Lung (tissue), 12 donors: Measurements from ENCODE around the gene UVSSA. TPM values are rescaled to one million over a fixed set of nuclear protein-coding genes. Genes with fewer than 3 reads are reported as not detected.
"Not testable (repeated sequence)": the region's sequence is repeated elsewhere in the genome, so short reads cannot be mapped to it uniquely, and the experiment has no call there.

Experiments
- ATAC-seq: fragments of 200-7000 bp; cut with Tn5 transposase; one replicate; pipeline ENCODE4 v1.9.1; 2020; ENCODE audit warnings: moderate number of reproducible peaks; ENCODE audit not compliant: insufficient read depth, low FRiP score
- DNase-seq, 3 donors: peaks; one replicate each; pipeline ENCODE4 v3.0.0-alpha.2; 2013 to 2017
- H3K27ac ChIP-seq, 2 donors: one replicate each; pipeline ENCODE4 v1.5.1; 2013; ENCODE audit warnings: mild to moderate bottlenecking in 2 of 2, moderate library complexity in 2 of 2, control low read depth in 1 of 2, inconsistent platforms in 1 of 2, low read depth in 1 of 2, low read length in 1 of 2
- H3K27me3 ChIP-seq, 3 donors: one replicate each; pipeline ENCODE4 v1.5.1; 2013; ENCODE audit warnings: low read length in 2 of 3; ENCODE audit not compliant: control insufficient read depth in 3 of 3, insufficient read depth in 3 of 3
- H3K36me3 ChIP-seq, 4 donors: one replicate each; pipeline ENCODE4 v1.5.1; 2013; ENCODE audit warnings: low read length in 4 of 4, mild to moderate bottlenecking in 1 of 4, moderate library complexity in 1 of 4; ENCODE audit not compliant: control insufficient read depth in 4 of 4, insufficient read depth in 4 of 4
- H3K4me1 ChIP-seq, 5 donors: one replicate each; pipeline ENCODE4 v1.5.1; 2013; ENCODE audit warnings: low read length in 5 of 5, mild to moderate bottlenecking in 2 of 5, moderate library complexity in 1 of 5; ENCODE audit not compliant: control insufficient read depth in 5 of 5, insufficient read depth in 5 of 5
- H3K4me3 ChIP-seq: one replicate; pipeline ENCODE4 v1.5.1; 2013; ENCODE audit warnings: mild to moderate bottlenecking, control low read depth, moderate library complexity
- H3K9ac ChIP-seq, 2 donors: one replicate each; pipeline ENCODE4 v1.5.1; 2013; ENCODE audit warnings: low read length in 2 of 2, control low read depth in 1 of 2; ENCODE audit not compliant: insufficient read depth in 1 of 2
- H3K9me3 ChIP-seq, 4 donors: one replicate each; pipeline ENCODE4 v1.5.1; 2013; ENCODE audit warnings: low read length in 3 of 4, mild to moderate bottlenecking in 1 of 4, moderate library complexity in 1 of 4; ENCODE audit not compliant: control insufficient read depth in 4 of 4, insufficient read depth in 3 of 4
- WGBS, 2 donors: extraction: QIAGEN DNeasy Blood & Tissue Kit; methylation state at CpG; one replicate each; pipeline ENCODE4 v1.1.7; 2013; 5-methylcytosine and 5-hydroxymethylcytosine counted together
- polyA plus RNA-seq, 2 donors: library from polyadenylated mRNA; stranded (reverse); fragments of 200-250 nt; gene quantifications; one replicate each; pipeline ENCODE4 v1.2.1, GENCODE V29; 2013
- total RNA-seq, 2 donors: library from RNA; depleted of rRNA in 1 of 2; stranded (reverse); fragments of >200 nt in 1 of 2; gene quantifications; one replicate each; pipeline ENCODE4 v1.2.1, GENCODE V29; 2014 to 2021
- TF ChIP-seq, protein P1 (sequence below): IDR thresholded peaks from 2 replicates; pipeline ENCODE4 v1.5.1; 2012; ENCODE audit warnings: mild to moderate bottlenecking; ENCODE audit errors: control extremely low read depth, extremely low read depth
- donor health status: control.
- donor health status: control.
- donor health status: Bipolar disorder and iron deficiency.
- donor health status: healthy.
- donor health status: DM: yes; HTN: yes; CAD: no.

The UVSSA gene
- total and polyA plus RNA-seq, 4 donors: 9.8 to 50.9 (median 17.7) TPM

- Histone ChIP-seq H3K4me3 (no peak overlapping the region), H3K9me3 (peaks cover 0 to 4% (median 0%) of the 10 kb centered on the region in 4 donors), H3K27ac (no peak overlapping the region), H3K36me3 (peaks cover 5 to 58% (median 18%) of the 10 kb centered on the region in 4 donors), H3K9ac (no peak overlapping the region), H3K4me1 (no peaks in the 10 kb centered on the region), H3K27me3 (no peaks in the 10 kb centered on the region)
- no peak for DNase-seq
- WGBS, 2 donors: 93 to 95% methylated on average over 21 of the region's 21 CpGs
- TF ChIP-seq, protein P1, sequence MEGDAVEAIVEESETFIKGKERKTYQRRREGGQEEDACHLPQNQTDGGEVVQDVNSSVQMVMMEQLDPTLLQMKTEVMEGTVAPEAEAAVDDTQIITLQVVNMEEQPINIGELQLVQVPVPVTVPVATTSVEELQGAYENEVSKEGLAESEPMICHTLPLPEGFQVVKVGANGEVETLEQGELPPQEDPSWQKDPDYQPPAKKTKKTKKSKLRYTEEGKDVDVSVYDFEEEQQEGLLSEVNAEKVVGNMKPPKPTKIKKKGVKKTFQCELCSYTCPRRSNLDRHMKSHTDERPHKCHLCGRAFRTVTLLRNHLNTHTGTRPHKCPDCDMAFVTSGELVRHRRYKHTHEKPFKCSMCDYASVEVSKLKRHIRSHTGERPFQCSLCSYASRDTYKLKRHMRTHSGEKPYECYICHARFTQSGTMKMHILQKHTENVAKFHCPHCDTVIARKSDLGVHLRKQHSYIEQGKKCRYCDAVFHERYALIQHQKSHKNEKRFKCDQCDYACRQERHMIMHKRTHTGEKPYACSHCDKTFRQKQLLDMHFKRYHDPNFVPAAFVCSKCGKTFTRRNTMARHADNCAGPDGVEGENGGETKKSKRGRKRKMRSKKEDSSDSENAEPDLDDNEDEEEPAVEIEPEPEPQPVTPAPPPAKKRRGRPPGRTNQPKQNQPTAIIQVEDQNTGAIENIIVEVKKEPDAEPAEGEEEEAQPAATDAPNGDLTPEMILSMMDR: no peak
- ATAC-seq: no peak
Observed at GRCh38 chr4:1331591-1332353, 15.2 kb upstream of the UVSSA start.

GRCh38 chr4:1332686-1333085, 14.3 kb upstream of the UVSSA start:
- H3K4me1 ChIP-seq: peaks cover 0 to under 1% (median 0%) of the 10 kb centered on the region in 5 donors
- ATAC-seq (no peak), DNase-seq (no peak)
- no peak overlapping the region for H3K9ac ChIP-seq
- H3K27ac ChIP-seq: no peak overlapping the region
- 93 to 98% methylated on average over 13 of the region's 13 CpGs for WGBS, 2 donors
- no peaks in the 10 kb centered on the region for H3K27me3 ChIP-seq
- peaks cover 0 to 4% (median 0%) of the 10 kb centered on the region in 4 donors for H3K9me3 ChIP-seq
- H3K36me3 ChIP-seq: peaks cover 10 to 59% (median 25%) of the 10 kb centered on the region in 4 donors
- no peak overlapping the region for H3K4me3 ChIP-seq
- TF ChIP-seq, protein P1: no peak

GRCh38 chr4:1333256-1333655, 13.8 kb upstream of the UVSSA start:
- Histone ChIP-seq H3K4me1 (peaks cover 0 to 3% (median 0%) of the 10 kb centered on the region in 5 donors), H3K4me3 (no peak overlapping the region), H3K9me3 (peaks cover 0 to 4% (median 0%) of the 10 kb centered on the region in 4 donors), H3K27me3 (no peaks in the 10 kb centered on the region), H3K36me3 (peaks cover 8 to 59% (median 26%) of the 10 kb centered on the region in 4 donors), H3K9ac (no peak overlapping the region), H3K27ac (no peak overlapping the region)
- TF ChIP-seq, protein P1: no peak
- DNase-seq: no peak
- ATAC-seq: no peak
- WGBS, 2 donors: 66 to 86% methylated on average over 8 of the region's 8 CpGs

- ATAC-seq, H3K9ac ChIP-seq, H3K27ac ChIP-seq, H3K4me1 ChIP-seq, H3K4me3 ChIP-seq, DNase-seq, H3K9me3 ChIP-seq, H3K27me3 ChIP-seq: not testable (repeated sequence)
- 68 to 82% methylated on average over 10 to 11 of the region's 12 CpGs for WGBS, 2 donors
- H3K36me3 ChIP-seq: peaks cover 11 to 59% (median 31%) of the 10 kb centered on the region in 4 donors
Observed at GRCh38 chr4:1333851-1334578, 13.0 kb upstream of the UVSSA start.
